SK-N-SH (cell line): Measurements from ENCODE around the gene GSTM3. TPM values are rescaled to one million over a fixed set of nuclear protein-coding genes. Genes with fewer than 3 reads are reported as not detected.

Experiments used
- CTCF ChIA-PET: fragments of 300-600, 350-600 bp; formaldehyde crosslinking; extraction: SDS; loops from one replicate; lab custom pipeline; 2021; lab: Yijun Ruan, JAX
- POLR2A ChIA-PET: fragments of 350-600 bp; sonication (Branson Sonifier 250); formaldehyde crosslinking; extraction: SDS; loops from one replicate; lab custom pipeline; 2020; ENCODE audit warnings: antibody characterized with exemption, inconsistent platforms; lab: Yijun Ruan, JAX
- DNase-seq: peaks from one replicate; pipeline ENCODE4 v3.0.0; 2012
- H2AFZ ChIP-seq: fragments of 200-600 bp; sonication (generic); 2 replicates; pipeline ENCODE4 v1.8.1; 2016; ENCODE audit warnings: antibody characterized with exemption, mild to moderate bottlenecking, low read depth
- H3F3A ChIP-seq: fragments of 200-600 bp; sonication (generic); replicated peaks from 2 replicates; pipeline ENCODE3; 2016; ENCODE audit warnings: antibody characterized with exemption, mild to moderate bottlenecking; ENCODE audit not compliant: insufficient read depth
- H3K27ac ChIP-seq, 2 experiments: fragments of 200-500 bp in 1 of 2; fragments of 200-600 bp in 1 of 2; sonication (Bioruptor generic) in 1 of 2; sonication (generic), shearing (Covaris generic) in 1 of 2; 2 replicates each; pipeline versions ENCODE4 v1.5.1 to v1.6.1; 2014 to 2016; ENCODE audit warnings: low read depth in 2 of 2, inconsistent platforms in 1 of 2, low read length in 1 of 2, mild to moderate bottlenecking in 1 of 2, mixed read lengths in 1 of 2
- H3K27me3 ChIP-seq: fragments of 200-600 bp; sonication (generic), shearing (Covaris generic); 2 replicates; pipeline ENCODE4 v1.6.1; 2016; ENCODE audit warnings: mixed run types; ENCODE audit not compliant: insufficient read depth
- H3K36me3 ChIP-seq, 2 experiments: fragments of 200-500 bp in 1 of 2; fragments of 200-600 bp in 1 of 2; sonication (Bioruptor generic) in 1 of 2; sonication (generic) in 1 of 2; replicated peaks in 1 of 2; 2 replicates each; pipeline versions ENCODE3 to v1.5.1; 2014 to 2016; ENCODE audit warnings: low read length in 1 of 2, mild to moderate bottlenecking in 1 of 2; ENCODE audit not compliant: insufficient read depth in 2 of 2, control insufficient read depth in 1 of 2
- H3K4me1 ChIP-seq, 2 experiments: fragments of 200-500 bp in 1 of 2; fragments of 200-600 bp in 1 of 2; sonication (Bioruptor generic) in 1 of 2; sonication (generic), shearing (Covaris generic) in 1 of 2; 2 replicates each; pipeline versions ENCODE4 v1.5.1 to v1.6.1; 2014 to 2016; ENCODE audit warnings: low read depth in 1 of 2, low read length in 1 of 2, mixed run types in 1 of 2; ENCODE audit not compliant: insufficient read depth in 2 of 2, control insufficient read depth in 1 of 2
- H3K4me2 ChIP-seq: fragments of 200-600 bp; sonication (generic), shearing (Covaris generic); 2 replicates; pipeline ENCODE4 v1.6.1; 2017; ENCODE audit warnings: mixed run types
- H3K4me3 ChIP-seq, 2 experiments: fragments of 200-500 bp in 1 of 2; fragments of 200-600 bp in 1 of 2; sonication (Bioruptor generic) in 1 of 2; sonication (generic), shearing (Covaris generic) in 1 of 2; 2 replicates each; pipeline versions ENCODE4 v1.5.1 to v1.8.1; 2014 to 2016; ENCODE audit warnings: low read depth in 2 of 2, inconsistent platforms in 1 of 2, low read length in 1 of 2, mild to moderate bottlenecking in 1 of 2, mixed read lengths in 1 of 2, moderate library complexity in 1 of 2
- H3K79me2 ChIP-seq: fragments of 200-600 bp; sonication (generic); 2 replicates; pipeline ENCODE4 v1.8.1; 2017; ENCODE audit warnings: mild to moderate bottlenecking; ENCODE audit not compliant: insufficient read depth
- H3K9ac ChIP-seq: fragments of 200-600 bp; sonication (generic); 2 replicates; pipeline ENCODE4 v1.6.1; 2017; ENCODE audit warnings: mixed run types
- H3K9me2 ChIP-seq: fragments of 200-600 bp; sonication (generic); 2 replicates; pipeline ENCODE4 v1.6.1; 2017; ENCODE audit warnings: mixed run types
- H3K9me3 ChIP-seq: fragments of 200-600 bp; sonication (generic); 2 replicates; pipeline ENCODE4 v1.6.1; 2017; ENCODE audit warnings: mixed run types, mild to moderate bottlenecking, moderate library complexity
- H4K20me1 ChIP-seq: fragments of 200-600 bp; sonication (generic); 2 replicates; pipeline ENCODE4 v1.6.1; 2017; ENCODE audit warnings: mild to moderate bottlenecking, mixed run types; ENCODE audit not compliant: insufficient read depth
- CHD2 ChIP-seq: fragments of 150-350 bp; IDR thresholded peaks from 2 replicates; pipeline ENCODE4 v1.6.1; 2018; ENCODE audit warnings: low read length; ENCODE audit not compliant: partially characterized antibody
- CTCF ChIP-seq: fragments of 200-600 bp; sonication (generic); IDR thresholded peaks from 2 replicates; pipeline ENCODE4 v1.6.1; 2017; ENCODE audit warnings: antibody characterized with exemption, mild to moderate bottlenecking, moderate library complexity
- FOSL2 ChIP-seq: IDR thresholded peaks from 2 replicates; pipeline ENCODE4 v1.4.0; 2012; ENCODE audit warnings: low read depth, mild to moderate bottlenecking, moderate library complexity, borderline replicate concordance
- MXI1 ChIP-seq: IDR thresholded peaks from 2 replicates; pipeline ENCODE4 v1.6.1; 2012; ENCODE audit warnings: mild to moderate bottlenecking, low read depth, low read length, improper control_type of control experiment
- NFIC ChIP-seq: IDR thresholded peaks from 2 replicates; pipeline ENCODE4 v1.4.0; 2012; ENCODE audit warnings: borderline replicate concordance
- RAD21 ChIP-seq: IDR thresholded peaks from 2 replicates; pipeline ENCODE4 v1.6.1; 2012; ENCODE audit warnings: mild to moderate bottlenecking, low read length
- RFX5 ChIP-seq: IDR thresholded peaks from 2 replicates; pipeline ENCODE4 v1.6.1; 2012; ENCODE audit warnings: mild to moderate bottlenecking, improper control_type of control experiment, low read length
- SMC3 ChIP-seq: IDR thresholded peaks from 2 replicates; pipeline ENCODE4 v1.6.1; 2012; ENCODE audit warnings: low read depth, low read length, improper control_type of control experiment
- WGBS: methylation state at CpG from one replicate; pipeline ENCODE4 v1.1.6; 2017; ENCODE audit warnings: low lambda C conversion rate; 5-methylcytosine and 5-hydroxymethylcytosine counted together
- polyA plus RNA-seq, 3 experiments: library from polyadenylated mRNA; depleted of rRNA; stranded (reverse); fragments of >200 nt; gene quantifications; 2 replicates each; pipeline ENCODE4 v1.2.3, GENCODE V29; 2012
- TF ChIP-seq, protein P1 (sequence below): fragments of 150-350 bp; IDR thresholded peaks from 2 replicates; pipeline ENCODE4 v1.6.1; 2016; ENCODE audit warnings: mild to moderate bottlenecking, low read depth, low read length

Gene GSTM3
- polyA plus RNA-seq, 1 of the 3 experiments (the other 2 are of a cell fraction) = 86.6 TPM

- peaks cover 0 to 6% of the 10 kb centered on the region in 2 experiments; a peak in 1 of 4 replicates for H3K4me1 ChIP-seq
- no peaks in the 10 kb centered on the region for H3K9me2 ChIP-seq
- no peak overlapping the region for H3K4me3 ChIP-seq
- no peaks in the 10 kb centered on the region for H4K20me1 ChIP-seq
- H3K79me2 ChIP-seq = no peaks in the 10 kb centered on the region
- no peaks in the 10 kb centered on the region for H3F3A ChIP-seq
- H3K9me3 ChIP-seq = no peaks in the 10 kb centered on the region
- H3K27ac ChIP-seq = no peak overlapping the region
- no peak overlapping the region for H3K9ac ChIP-seq
- POLR2A ChIA-PET = no interaction called here
- TF ChIP-seq, protein P1, sequence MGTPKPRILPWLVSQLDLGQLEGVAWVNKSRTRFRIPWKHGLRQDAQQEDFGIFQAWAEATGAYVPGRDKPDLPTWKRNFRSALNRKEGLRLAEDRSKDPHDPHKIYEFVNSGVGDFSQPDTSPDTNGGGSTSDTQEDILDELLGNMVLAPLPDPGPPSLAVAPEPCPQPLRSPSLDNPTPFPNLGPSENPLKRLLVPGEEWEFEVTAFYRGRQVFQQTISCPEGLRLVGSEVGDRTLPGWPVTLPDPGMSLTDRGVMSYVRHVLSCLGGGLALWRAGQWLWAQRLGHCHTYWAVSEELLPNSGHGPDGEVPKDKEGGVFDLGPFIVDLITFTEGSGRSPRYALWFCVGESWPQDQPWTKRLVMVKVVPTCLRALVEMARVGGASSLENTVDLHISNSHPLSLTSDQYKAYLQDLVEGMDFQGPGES = no peak
- H3K36me3 ChIP-seq = no peaks in the 10 kb centered on the region
- DNase-seq = peak; percentile 4
- WGBS = 84% methylated on average over 11 of the region's 12 CpGs
- no peaks in the 10 kb centered on the region for H3K27me3 ChIP-seq
- H3K4me2 ChIP-seq = no peak overlapping the region
- H2AFZ ChIP-seq = no peak overlapping the region
- CTCF ChIA-PET = interaction anchor here (1.1 to 1.4 kb wide), 3 partner anchors 12 to 62 kb away, joined by 3 to 5 read pairs (median 4); no protein-coding TSS in a partner anchor
These were observed 26.0 kb downstream of the GSTM3 start for GRCh38 chr1:109714661-109715372.

DNA sequence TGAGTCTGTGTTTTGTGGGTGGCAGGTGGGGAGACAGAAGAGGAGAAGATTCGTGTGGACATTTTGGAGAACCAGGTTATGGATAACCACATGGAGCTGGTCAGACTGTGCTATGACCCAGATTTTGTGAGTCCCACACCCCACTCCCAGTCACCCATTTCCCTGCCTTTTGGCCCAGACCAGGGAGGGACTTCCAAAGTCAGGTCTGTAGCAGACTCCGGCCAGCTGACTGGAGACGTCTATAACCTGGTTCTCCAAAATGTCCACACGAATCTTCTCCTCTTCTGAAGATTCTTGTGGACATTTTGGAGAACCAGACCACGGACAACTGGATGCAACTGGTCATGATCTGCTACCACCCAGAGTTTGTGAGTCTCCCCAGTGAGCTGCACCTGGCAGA is 27.2 kb downstream of the GSTM3 start:
- peak; percentile 3 for DNase-seq
- no peaks in the 10 kb centered on the region for H3F3A ChIP-seq
- H3K9me3 ChIP-seq = no peaks in the 10 kb centered on the region
- ChIA-PET POLR2A (no interaction called here), CTCF (interaction anchor here (1.4 kb wide), 1 partner anchor 63 kb away, joined by 5 read pairs; no protein-coding TSS in a partner anchor)
- H3K9me2 ChIP-seq = no peaks in the 10 kb centered on the region
- no peak overlapping the region for H3K9ac ChIP-seq
- no peak overlapping the region for H2AFZ ChIP-seq
- no peak overlapping the region for H3K4me2 ChIP-seq
- H3K27me3 ChIP-seq = no peaks in the 10 kb centered on the region
- H3K4me1 ChIP-seq = no peaks in the 10 kb centered on the region
- WGBS = 60% methylated on average over 4 of the region's 5 CpGs
- H3K79me2 ChIP-seq = no peaks in the 10 kb centered on the region
- no peaks in the 10 kb centered on the region for H4K20me1 ChIP-seq
- H3K36me3 ChIP-seq = no peaks in the 10 kb centered on the region
- no peak overlapping the region for H3K27ac ChIP-seq
- H3K4me3 ChIP-seq = no peak overlapping the region
- TF ChIP-seq RAD21 (no peak), MXI1 (no peak), SMC3 (no peak), CTCF (no peak), CHD2 (no peak), FOSL2 (no peak), RFX5 (no peak), NFIC (no peak)
- TF ChIP-seq, protein P1 = no peak
- TF ChIP-seq, all 33 proteins: peak for 0
